ENCODE measurements around the gene SIPA1L3. TPM values are rescaled to one million over a fixed set of nuclear protein-coding genes. Genes with fewer than 3 reads are reported as not detected.

Gene SIPA1L3
- total RNA-seq, 4 donors from 2014 or later = 50.0 to 69.8 (median 53.6) TPM

GRCh38 chr19:38180071-38180470 is 273.1 kb downstream of the SIPA1L3 start:
- H3K4me3 ChIP-seq (ENCODE audit: low read depth, poor library complexity, severe bottlenecking) = no peak overlapping the region
- WGBS, 2 donors = 96 to 98% methylated on average over 3 of the region's 3 CpGs
- TF ChIP-seq, protein P1, sequence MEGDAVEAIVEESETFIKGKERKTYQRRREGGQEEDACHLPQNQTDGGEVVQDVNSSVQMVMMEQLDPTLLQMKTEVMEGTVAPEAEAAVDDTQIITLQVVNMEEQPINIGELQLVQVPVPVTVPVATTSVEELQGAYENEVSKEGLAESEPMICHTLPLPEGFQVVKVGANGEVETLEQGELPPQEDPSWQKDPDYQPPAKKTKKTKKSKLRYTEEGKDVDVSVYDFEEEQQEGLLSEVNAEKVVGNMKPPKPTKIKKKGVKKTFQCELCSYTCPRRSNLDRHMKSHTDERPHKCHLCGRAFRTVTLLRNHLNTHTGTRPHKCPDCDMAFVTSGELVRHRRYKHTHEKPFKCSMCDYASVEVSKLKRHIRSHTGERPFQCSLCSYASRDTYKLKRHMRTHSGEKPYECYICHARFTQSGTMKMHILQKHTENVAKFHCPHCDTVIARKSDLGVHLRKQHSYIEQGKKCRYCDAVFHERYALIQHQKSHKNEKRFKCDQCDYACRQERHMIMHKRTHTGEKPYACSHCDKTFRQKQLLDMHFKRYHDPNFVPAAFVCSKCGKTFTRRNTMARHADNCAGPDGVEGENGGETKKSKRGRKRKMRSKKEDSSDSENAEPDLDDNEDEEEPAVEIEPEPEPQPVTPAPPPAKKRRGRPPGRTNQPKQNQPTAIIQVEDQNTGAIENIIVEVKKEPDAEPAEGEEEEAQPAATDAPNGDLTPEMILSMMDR (IDR thresholded peaks at IDR 0.05) = no peak
- no peak for TF ChIP-seq POLR2A (IDR thresholded peaks at IDR 0.05)
- no peak for DNase-seq (ENCODE audit: low spot score in 2 of 2)
- intact Hi-C loops (cut with DNase I; ENCODE audit: low total_unique reads) = no loop called here

DNA sequence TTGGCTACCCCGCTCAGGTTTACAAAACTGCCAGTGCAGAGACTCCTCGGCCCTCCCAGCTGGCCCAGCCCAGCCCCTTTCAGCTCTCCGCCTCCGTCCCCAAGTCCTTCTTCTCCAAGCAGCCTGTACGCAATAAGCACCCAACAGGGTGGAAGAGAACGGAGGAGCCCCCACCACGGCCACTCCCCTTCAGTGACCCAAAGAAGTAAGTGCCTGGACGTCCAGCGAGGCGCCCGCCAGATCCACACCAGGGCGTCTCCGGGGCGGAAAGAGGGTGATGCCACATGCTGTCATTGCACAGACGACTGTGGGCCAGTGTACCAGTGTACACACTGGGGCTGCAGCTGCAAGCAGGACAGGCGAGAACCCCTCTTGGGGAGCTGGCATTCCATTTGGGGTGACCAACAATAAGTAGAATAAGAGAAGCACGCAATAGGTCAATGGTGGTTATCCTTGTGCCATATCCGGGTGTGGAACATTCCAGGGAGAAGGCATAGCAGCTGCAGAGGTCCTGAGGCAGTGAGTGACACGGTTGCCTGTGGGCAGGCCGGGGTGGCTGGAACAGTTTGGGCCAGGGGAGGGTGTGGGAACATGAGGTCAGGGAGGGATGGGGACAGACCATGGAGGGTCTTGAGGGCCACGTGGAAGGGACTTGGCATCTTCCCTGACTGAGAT is 275.7 kb downstream of the SIPA1L3 start:
- 85 to 87% methylated on average over 19 to 21 of the region's 21 CpGs for WGBS, 2 donors
- no peak overlapping the region for H3K4me3 ChIP-seq (ENCODE audit: low read depth, poor library complexity, severe bottlenecking)
- DNase-seq (ENCODE audit: low spot score in 2 of 2) = no peak
- TF ChIP-seq, protein P1 (IDR thresholded peaks at IDR 0.05) = no peak
- TF ChIP-seq POLR2A (IDR thresholded peaks at IDR 0.05) = no peak
- intact Hi-C loops (cut with DNase I; ENCODE audit: low total_unique reads) = no loop called here

DNA sequence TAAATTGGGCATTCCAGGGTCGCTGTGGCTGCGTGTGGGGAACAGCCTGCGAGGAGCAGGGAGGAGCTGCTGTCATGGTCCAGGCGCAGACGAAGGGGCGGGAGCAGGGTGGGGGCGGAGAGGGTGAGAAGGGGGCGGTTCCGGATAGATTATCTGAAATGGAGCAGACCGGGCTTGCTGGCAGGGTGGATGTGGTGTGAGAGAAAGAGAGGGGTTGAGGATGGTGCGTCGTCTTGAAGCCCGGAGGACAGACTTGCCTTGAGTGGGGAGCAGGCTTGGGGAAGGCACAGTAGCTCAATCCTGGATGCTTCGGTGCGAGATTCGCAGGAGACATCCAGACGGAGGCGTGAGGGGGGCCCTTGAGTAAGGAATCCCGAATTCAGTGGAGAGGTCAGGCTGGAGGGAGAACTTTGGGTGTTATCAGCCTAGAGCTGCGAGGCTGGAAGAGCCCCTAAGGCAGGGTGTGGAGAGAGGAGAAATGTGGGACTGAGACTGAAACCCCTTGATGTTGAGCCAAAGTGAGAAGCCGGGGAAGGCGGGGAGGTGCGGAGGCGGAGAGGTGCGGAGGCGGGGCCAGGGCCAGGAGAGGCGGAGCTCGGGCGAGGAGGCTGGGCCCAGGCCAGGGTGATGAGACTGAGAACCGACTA is 276.4 kb downstream of the SIPA1L3 start:
- WGBS, 2 donors = 16 to 36% methylated on average over 30 of the region's 30 CpGs
- TF ChIP-seq POLR2A (IDR thresholded peaks at IDR 0.05) = no peak
- TF ChIP-seq, protein P1 (IDR thresholded peaks at IDR 0.05) = no peak
- intact Hi-C loops (cut with DNase I; ENCODE audit: low total_unique reads) = no loop called here
- DNase-seq (ENCODE audit: low spot score in 2 of 2) = no peak
- no peak overlapping the region for H3K4me3 ChIP-seq (ENCODE audit: low read depth, poor library complexity, severe bottlenecking)

GRCh38 chr19:38184815-38185214 is 277.8 kb downstream of the SIPA1L3 start:
- intact Hi-C loops (cut with DNase I; ENCODE audit: low total_unique reads) = no loop called here
- TF ChIP-seq, protein P1 (IDR thresholded peaks at IDR 0.05) = no peak
- TF ChIP-seq POLR2A (IDR thresholded peaks at IDR 0.05) = no peak
- DNase-seq (ENCODE audit: low spot score in 2 of 2) = no peak
- WGBS, 2 donors = 86 to 95% methylated on average over 9 of the region's 9 CpGs
- no peak overlapping the region for H3K4me3 ChIP-seq (ENCODE audit: low read depth, poor library complexity, severe bottlenecking)

GRCh38 chr19:38185562-38185961 is 278.6 kb downstream of the SIPA1L3 start:
- intact Hi-C loops (cut with DNase I; ENCODE audit: low total_unique reads) = no loop called here
- H3K4me3 ChIP-seq (ENCODE audit: low read depth, poor library complexity, severe bottlenecking) = no peak overlapping the region
- WGBS, 2 donors = 94 to 95% methylated on average over 10 of the region's 10 CpGs
- TF ChIP-seq, protein P1 (IDR thresholded peaks at IDR 0.05) = no peak
- TF ChIP-seq POLR2A (IDR thresholded peaks at IDR 0.05) = no peak
- no peak for DNase-seq (ENCODE audit: low spot score in 2 of 2)

All from lower leg skin (tissue), 4 donors.